OCI-LY1 (cell line): ENCODE measurements around the gene ME1.

ENCODE experiments used
- H2AFZ ChIP-seq: fragments of 200-600 bp; sonication (generic), shearing (Covaris generic); 2 replicates; pipeline ENCODE4 v1.6.0; 2014; ENCODE audit warnings: antibody characterized with exemption, mild to moderate bottlenecking, low read length
- H3F3A ChIP-seq: fragments of 200-600 bp; sonication (generic), shearing (Covaris generic); 2 replicates; pipeline ENCODE4 v1.6.0; 2014; ENCODE audit warnings: mild to moderate bottlenecking, antibody characterized with exemption, low read length, moderate library complexity; ENCODE audit not compliant: insufficient read depth
- H3K27ac ChIP-seq: fragments of 200-600 bp; sonication (generic); 2 replicates; pipeline ENCODE4 v1.5.1; 2014; ENCODE audit warnings: low read length, mixed run types, mild to moderate bottlenecking, low read depth; ENCODE audit not compliant: poor library complexity, severe bottlenecking
- H3K27me3 ChIP-seq: fragments of 200-600 bp; sonication (generic); 2 replicates; pipeline ENCODE4 v1.6.0; 2014; ENCODE audit warnings: antibody characterized with exemption, mild to moderate bottlenecking, low read length, moderate library complexity; ENCODE audit not compliant: insufficient read depth
- H3K36me3 ChIP-seq: fragments of 200-600 bp; sonication (generic); 2 replicates; pipeline ENCODE4 v1.6.1; 2014; ENCODE audit warnings: mild to moderate bottlenecking, antibody characterized with exemption, low read length, moderate library complexity, mixed read lengths; ENCODE audit not compliant: insufficient read depth
- H3K4me1 ChIP-seq: fragments of 200-600 bp; sonication (generic); 2 replicates; pipeline ENCODE4 v1.5.1; 2014; ENCODE audit warnings: mild to moderate bottlenecking, low read length, moderate library complexity; ENCODE audit not compliant: insufficient read depth, severe bottlenecking
- H3K4me2 ChIP-seq: fragments of 200-600 bp; sonication (generic), shearing (Covaris generic); 2 replicates; pipeline ENCODE4 v1.6.1; 2014; ENCODE audit warnings: low read length
- H3K4me3 ChIP-seq: fragments of 200-600 bp; sonication (generic); 2 replicates; pipeline ENCODE4 v1.5.1; 2014; ENCODE audit warnings: low read length, low read depth, mild to moderate bottlenecking, mixed read lengths; ENCODE audit not compliant: poor library complexity, severe bottlenecking
- H3K79me2 ChIP-seq: fragments of 200-600 bp; shearing (Covaris generic); 2 replicates; pipeline ENCODE4 v1.6.1; 2016; ENCODE audit warnings: mixed run types, low read length, mixed read lengths; ENCODE audit not compliant: insufficient read depth
- H3K9ac ChIP-seq: fragments of 200-600 bp; sonication (generic), shearing (Covaris generic); 2 replicates; pipeline ENCODE4 v1.6.1; 2014; ENCODE audit warnings: mild to moderate bottlenecking, low read length, mixed read lengths
- H3K9me2 ChIP-seq: fragments of 200-600 bp; sonication (generic), shearing (Covaris generic); 2 replicates; pipeline ENCODE4 v1.6.1; 2014; ENCODE audit warnings: low read depth, mild to moderate bottlenecking, low read length, mixed read lengths
- H3K9me3 ChIP-seq: fragments of 200-600 bp; shearing (Covaris generic); 2 replicates; pipeline ENCODE4 v1.6.1; 2014; ENCODE audit warnings: low read length, mixed read lengths
- H4K20me1 ChIP-seq: fragments of 200-600 bp; sonication (generic), shearing (Covaris generic); 2 replicates; pipeline ENCODE4 v1.6.0; 2016; ENCODE audit warnings: mild to moderate bottlenecking, low read length; ENCODE audit not compliant: insufficient read depth
- EZH2 ChIP-seq: fragments of 200-600 bp; sonication (generic), shearing (Covaris generic); IDR thresholded peaks from 2 replicates; pipeline ENCODE4 v1.8.0; 2017; ENCODE audit warnings: borderline replicate concordance, mixed run types, mild to moderate bottlenecking, antibody characterized with exemption, low read length, moderate library complexity, mixed read lengths
- TF ChIP-seq, protein P1 (sequence below): fragments of 200-600 bp; sonication (generic), shearing (Covaris generic); IDR thresholded peaks from 2 replicates; pipeline ENCODE4 v1.5.1; 2017; ENCODE audit warnings: mild to moderate bottlenecking, antibody characterized with exemption, low read length, moderate library complexity, mixed read lengths

Gene ME1

DNA sequence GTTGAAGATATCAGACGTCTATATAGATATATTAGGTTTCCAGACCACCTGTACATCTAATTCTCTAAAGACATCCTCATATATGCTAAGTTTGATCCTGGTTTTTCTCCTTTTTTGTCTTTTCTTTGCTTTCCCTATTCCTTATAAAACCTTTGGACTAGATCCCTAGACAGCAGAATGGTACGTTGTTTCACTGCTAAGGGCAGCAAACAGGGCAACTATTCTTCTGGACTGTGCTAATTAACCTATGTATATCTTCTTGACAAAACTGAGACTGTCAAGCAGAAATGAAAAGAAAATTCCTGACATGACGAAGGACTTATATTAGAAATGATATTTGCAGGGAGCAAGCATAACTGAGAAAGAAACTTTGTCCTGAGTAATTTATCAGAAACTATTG lies 19.1 kb downstream of the ME1 start:
- Histone ChIP-seq H3K9ac (no peak overlapping the region), H3K9me2 (no peaks in the 10 kb centered on the region), H3K4me2 (no peak overlapping the region), H3K79me2 (no peaks in the 10 kb centered on the region), H3K4me1 (no peaks in the 10 kb centered on the region), H3K27me3 (no peaks in the 10 kb centered on the region), H3K4me3 (no peak overlapping the region), H3K36me3 (no peaks in the 10 kb centered on the region), H2AFZ (no peak overlapping the region), H3K9me3 (no peaks in the 10 kb centered on the region), H4K20me1 (no peaks in the 10 kb centered on the region), H3K27ac (no peak overlapping the region), H3F3A (no peaks in the 10 kb centered on the region)
- no peak for TF ChIP-seq EZH2
- TF ChIP-seq, protein P1, sequence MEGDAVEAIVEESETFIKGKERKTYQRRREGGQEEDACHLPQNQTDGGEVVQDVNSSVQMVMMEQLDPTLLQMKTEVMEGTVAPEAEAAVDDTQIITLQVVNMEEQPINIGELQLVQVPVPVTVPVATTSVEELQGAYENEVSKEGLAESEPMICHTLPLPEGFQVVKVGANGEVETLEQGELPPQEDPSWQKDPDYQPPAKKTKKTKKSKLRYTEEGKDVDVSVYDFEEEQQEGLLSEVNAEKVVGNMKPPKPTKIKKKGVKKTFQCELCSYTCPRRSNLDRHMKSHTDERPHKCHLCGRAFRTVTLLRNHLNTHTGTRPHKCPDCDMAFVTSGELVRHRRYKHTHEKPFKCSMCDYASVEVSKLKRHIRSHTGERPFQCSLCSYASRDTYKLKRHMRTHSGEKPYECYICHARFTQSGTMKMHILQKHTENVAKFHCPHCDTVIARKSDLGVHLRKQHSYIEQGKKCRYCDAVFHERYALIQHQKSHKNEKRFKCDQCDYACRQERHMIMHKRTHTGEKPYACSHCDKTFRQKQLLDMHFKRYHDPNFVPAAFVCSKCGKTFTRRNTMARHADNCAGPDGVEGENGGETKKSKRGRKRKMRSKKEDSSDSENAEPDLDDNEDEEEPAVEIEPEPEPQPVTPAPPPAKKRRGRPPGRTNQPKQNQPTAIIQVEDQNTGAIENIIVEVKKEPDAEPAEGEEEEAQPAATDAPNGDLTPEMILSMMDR: no peak

DNA sequence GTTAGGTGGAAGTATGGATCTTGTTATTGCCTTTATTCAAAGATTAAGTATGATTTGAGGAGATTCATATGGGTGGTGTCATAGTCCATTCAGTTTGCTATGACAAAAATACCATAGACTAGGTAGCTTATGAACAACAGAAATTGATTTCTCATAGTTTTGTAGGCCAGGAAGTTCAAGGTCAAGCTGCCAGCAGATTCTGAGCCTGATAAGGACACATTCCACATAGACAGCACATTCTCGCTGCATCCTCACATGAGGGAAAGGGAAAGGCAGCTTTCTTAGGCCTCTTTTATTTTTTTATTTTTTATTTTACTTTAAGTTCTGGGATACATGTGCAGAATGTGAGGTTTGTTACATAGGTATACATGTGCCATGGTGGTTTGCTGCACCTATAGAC lies 27.7 kb downstream of the ME1 start:
- Histone ChIP-seq H3K36me3 (no peaks in the 10 kb centered on the region), H2AFZ (no peak overlapping the region), H3K4me3 (no peak overlapping the region), H3K27ac (no peak overlapping the region), H3K4me2 (no peak overlapping the region), H3K9me2 (no peaks in the 10 kb centered on the region), H3K4me1 (no peaks in the 10 kb centered on the region), H3K9me3 (no peaks in the 10 kb centered on the region), H3F3A (no peaks in the 10 kb centered on the region), H3K9ac (no peak overlapping the region), H3K27me3 (no peaks in the 10 kb centered on the region), H3K79me2 (no peaks in the 10 kb centered on the region), H4K20me1 (no peaks in the 10 kb centered on the region)
- TF ChIP-seq, protein P1: no peak
- no peak for TF ChIP-seq EZH2

DNA sequence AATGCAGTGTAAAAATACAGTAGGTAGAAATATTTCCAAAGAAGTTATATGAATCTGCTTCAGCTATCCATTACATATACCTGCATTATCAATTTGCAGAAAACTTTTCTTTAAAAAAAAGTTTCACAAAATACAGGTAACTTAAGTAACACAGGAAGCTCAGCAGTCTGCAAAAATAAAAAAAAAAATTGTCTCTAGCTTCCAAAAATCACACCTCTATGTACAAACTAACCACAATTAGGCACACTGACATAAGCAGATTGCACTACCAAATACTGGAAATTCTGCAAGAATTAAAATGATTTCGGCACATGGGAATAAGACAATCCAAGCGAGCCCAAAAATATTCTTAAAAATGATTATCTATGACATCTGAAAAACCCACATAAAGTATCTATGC lies 41.2 kb downstream of the ME1 start:
- Histone ChIP-seq H3K9me3 (no peaks in the 10 kb centered on the region), H3K36me3 (no peaks in the 10 kb centered on the region), H3K4me3 (no peak overlapping the region), H3K27ac (no peak overlapping the region), H4K20me1 (no peaks in the 10 kb centered on the region), H3K9ac (no peak overlapping the region), H3K9me2 (no peaks in the 10 kb centered on the region), H3K4me2 (no peak overlapping the region), H3K27me3 (no peaks in the 10 kb centered on the region), H2AFZ (no peak overlapping the region), H3F3A (no peaks in the 10 kb centered on the region), H3K79me2 (no peaks in the 10 kb centered on the region), H3K4me1 (no peaks in the 10 kb centered on the region)
- TF ChIP-seq, protein P1: no peak
- TF ChIP-seq EZH2: no peak
